H54 (cell line): ENCODE results near the gene NUMA1.

ENCODE experiments used
- DNase-seq: peaks from one replicate; pipeline ENCODE4 v3.0.0; 2011; ENCODE audit warnings: low spot score, mixed read lengths; ENCODE audit not compliant: insufficient read length
- FAIRE-seq: peaks from 3 replicates; lab custom pipeline; 2011; peaks lifted over from hg19 to GRCh38; lab: Jason Lieb, UNC
- POLR2A ChIP-seq: IDR thresholded peaks from 2 replicates; pipeline ENCODE4 v1.6.1; 2011; ENCODE audit warnings: low read depth, mild to moderate bottlenecking, low read length

Gene NUMA1

GRCh38 chr11:72112143-72112977 lies 32.0 kb upstream of the NUMA1 start, which contains the start of gene ANAPC15:
ANAPC15 (minus strand) TSS chr11:72112695; CDS start chr11:72111276, 1,419 bp downstream.
- peak; percentile 93 for TF ChIP-seq POLR2A
- peak; percentile 69 for DNase-seq
- FAIRE-seq, result peak; percentile 81

GRCh38 chr11:72111300-72112142 lies 31.2 kb upstream of the NUMA1 start:
- TF ChIP-seq POLR2A, result no peak
- no peak for DNase-seq
- no peak for FAIRE-seq

- FAIRE-seq (no peak), DNase-seq (no peak)
- TF ChIP-seq POLR2A, result no peak
Observed at GRCh38 chr11:72105888-72106287, 25.5 kb upstream of the NUMA1 start, which contains the start of gene TOMT. TOMT (plus strand) TSS chr11:72105924; CDS start chr11:72105952, 28 bp downstream.

GRCh38 chr11:72103754-72104167 lies 23.4 kb upstream of the NUMA1 start:
- FAIRE-seq (no peak), DNase-seq (no peak)
- TF ChIP-seq POLR2A, result no peak

- FAIRE-seq (no peak), DNase-seq (peak; percentile 89)
- TF ChIP-seq POLR2A, result peak; percentile 64
Observed at GRCh38 chr11:72102946-72103753, 22.8 kb upstream of the NUMA1 start, which contains the start of gene LAMTOR1. LAMTOR1 (minus strand) TSS chr11:72103297; CDS start chr11:72103224, 73 bp downstream.

GRCh38 chr11:72102631-72102945 lies 22.2 kb upstream of the NUMA1 start:
- no peak for TF ChIP-seq POLR2A
- no peak for FAIRE-seq
- no peak for DNase-seq

GRCh38 chr11:72102162-72102561 lies 21.8 kb upstream of the NUMA1 start:
- no peak for TF ChIP-seq POLR2A
- no peak for FAIRE-seq
- no peak for DNase-seq

GRCh38 chr11:72100462-72100861 lies 20.1 kb upstream of the NUMA1 start:
- DNase-seq (no peak), FAIRE-seq (no peak)
- no peak for TF ChIP-seq POLR2A

GRCh38 chr11:72100009-72100408 lies 19.7 kb upstream of the NUMA1 start:
- no peak for DNase-seq
- TF ChIP-seq POLR2A, result no peak
- no peak for FAIRE-seq

GRCh38 chr11:72098741-72099140 lies 18.4 kb upstream of the NUMA1 start:
- no peak for DNase-seq
- FAIRE-seq, result no peak
- no peak for TF ChIP-seq POLR2A

- no peak for FAIRE-seq
Observed at GRCh38 chr11:72091292-72091691, 10.9 kb upstream of the NUMA1 start.

GRCh38 chr11:72088076-72088808 lies 7.9 kb upstream of the NUMA1 start:
- DNase-seq (no peak), FAIRE-seq (no peak)
- TF ChIP-seq POLR2A, result no peak

More at GRCh38 chr11:72091292-72091691, 10.9 kb upstream of the NUMA1 start:
- no peak for TF ChIP-seq POLR2A
- no peak for DNase-seq

- no peak for TF ChIP-seq POLR2A
- no peak for FAIRE-seq
- DNase-seq, result no peak
Observed at GRCh38 chr11:72085621-72086351, 5.4 kb upstream of the NUMA1 start.
